HepG2 (cell line): ENCODE results near the gene LMAN2. TPM values are rescaled to one million over a fixed set of nuclear protein-coding genes. Genes with fewer than 3 reads are reported as not detected.

Source experiments
- ATF7 ChIP-seq, 2 experiments: fragments of 450-650 bp in 1 of 2; sonication (generic) in 1 of 2; formaldehyde crosslinking in 1 of 2; IDR thresholded peaks; 2 replicates each; pipeline versions ENCODE4 v1.4.0 to v1.6.1; 2016 to 2020; ENCODE audit warnings: antibody characterized with exemption in 1 of 2, mild to moderate bottlenecking in 1 of 2, missing genetic modification reagents in 1 of 2
- FOXC1 ChIP-seq: sonication (generic); formaldehyde crosslinking; IDR thresholded peaks from 2 replicates; pipeline ENCODE4 v1.8.0; 2022; ENCODE audit warnings: mild to moderate bottlenecking, missing genetic modification reagents, borderline replicate concordance
- GABPA ChIP-seq, 2 experiments: IDR thresholded peaks; 2 replicates each; pipeline ENCODE4 v1.6.1; 2011 to 2016; ENCODE audit warnings: low read depth in 2 of 2, low read length in 1 of 2, missing biosample characterization in 1 of 2, missing genetic modification characterization in 1 of 2
- HDAC1 ChIP-seq: sonication (generic); formaldehyde crosslinking; IDR thresholded peaks from 2 replicates; pipeline ENCODE4 v1.5.1; 2020; ENCODE audit warnings: mild to moderate bottlenecking, missing genetic modification reagents
- HMGXB4 ChIP-seq, 2 experiments: sonication (generic) in 1 of 2; formaldehyde crosslinking in 1 of 2; IDR thresholded peaks; 2 replicates each; pipeline versions ENCODE4 v1.4.0 to v1.6.1; 2018 to 2020; ENCODE audit warnings: missing genetic modification reagents in 2 of 2, borderline replicate concordance in 1 of 2, low read depth in 1 of 2, mild to moderate bottlenecking in 1 of 2, missing biosample characterization in 1 of 2
- SKI ChIP-seq: fragments of 450-650 bp; IDR thresholded peaks from one replicate; pipeline ENCODE4 v1.6.1; 2018; ENCODE audit warnings: mild to moderate bottlenecking; ENCODE audit not compliant: partially characterized antibody
- SP140L ChIP-seq: sonication (generic); formaldehyde crosslinking; IDR thresholded peaks from 2 replicates; pipeline ENCODE4 v1.4.0; 2020; ENCODE audit warnings: missing genetic modification reagents, borderline replicate concordance
- SRY ChIP-seq: sonication (generic); formaldehyde crosslinking; IDR thresholded peaks from 2 replicates; pipeline ENCODE4 v1.8.0; 2022; ENCODE audit warnings: mild to moderate bottlenecking, missing genetic modification reagents
- TBX2 ChIP-seq: sonication (generic); formaldehyde crosslinking; IDR thresholded peaks from 2 replicates; pipeline ENCODE4 v1.5.0; 2020; ENCODE audit warnings: missing genetic modification reagents, mild to moderate bottlenecking, borderline replicate concordance
- TBX3 ChIP-seq: fragments of 450-650 bp; IDR thresholded peaks from 2 replicates; pipeline ENCODE4 v1.6.1; 2017; ENCODE audit warnings: antibody characterized with exemption, mild to moderate bottlenecking, inconsistent platforms, borderline replicate concordance
- ZBTB7A ChIP-seq: sonication (generic); formaldehyde crosslinking; IDR thresholded peaks from 2 replicates; pipeline ENCODE4 v1.8.0; 2022; ENCODE audit warnings: mild to moderate bottlenecking, missing genetic modification reagents
- ZC3H13 ChIP-seq: sonication (generic); formaldehyde crosslinking; IDR thresholded peaks from 2 replicates; pipeline ENCODE4 v1.8.1; 2023; ENCODE audit warnings: mild to moderate bottlenecking, missing genetic modification reagents, moderate library complexity
- ZGPAT ChIP-seq: IDR thresholded peaks from 2 replicates; pipeline ENCODE4 v1.6.1; 2016; ENCODE audit warnings: mild to moderate bottlenecking
- ZNF333 ChIP-seq: sonication (generic); formaldehyde crosslinking; IDR thresholded peaks from 2 replicates; pipeline ENCODE4 v1.4.0; 2020; ENCODE audit warnings: mild to moderate bottlenecking, missing genetic modification reagents, borderline replicate concordance
- ZNF530 ChIP-seq: sonication (generic); formaldehyde crosslinking; IDR thresholded peaks from 2 replicates; pipeline ENCODE4 v1.5.0; 2020; ENCODE audit warnings: low read depth, mild to moderate bottlenecking, missing genetic modification reagents
- ZNF660 ChIP-seq: sonication (generic); formaldehyde crosslinking; IDR thresholded peaks from 2 replicates; pipeline ENCODE4 v1.5.1; 2020; ENCODE audit warnings: mild to moderate bottlenecking, low read depth, missing genetic modification reagents, borderline replicate concordance
- polyA plus RNA-seq, 8 experiments: library from polyadenylated mRNA; depleted of rRNA in 3 of 8; stranded (reverse) in 7 of 8; unstranded in 1 of 8; fragments of >200 nt; fragmentation: Illumina TruSeq in 4 of 8; extraction: Trizol in 4 of 8; gene quantifications; 2 replicates each; pipeline versions ENCODE4 v1.2.1 to v1.2.3, GENCODE V29; 2011 to 2016; ENCODE audit warnings: low read depth in 4 of 8, missing spikeins in 1 of 8, mixed read lengths in 1 of 8; ENCODE audit not compliant: insufficient read depth in 1 of 8
- total RNA-seq, 5 experiments: library from RNA; depleted of rRNA; stranded (reverse); fragments of >200 nt; fragmentation: Illumina TruSeq; extraction: Trizol; gene quantifications; 2 replicates each; pipeline ENCODE4 v1.2.3, GENCODE V29; 2016; ENCODE audit warnings: low read depth in 1 of 5
- TF ChIP-seq, protein P1 (sequence below): sonication (generic); formaldehyde crosslinking; IDR thresholded peaks from 2 replicates; pipeline ENCODE4 v1.5.0; 2020; ENCODE audit warnings: mild to moderate bottlenecking, missing genetic modification reagents
- TF ChIP-seq, protein P2 (sequence below): sonication (generic); formaldehyde crosslinking; IDR thresholded peaks from 2 replicates; pipeline ENCODE4 v1.4.0; 2020; ENCODE audit warnings: mild to moderate bottlenecking, missing genetic modification reagents
- TF ChIP-seq, protein P3 (sequence below): sonication (generic); formaldehyde crosslinking; IDR thresholded peaks from 2 replicates; pipeline ENCODE4 v1.5.0; 2020; ENCODE audit warnings: mild to moderate bottlenecking, missing genetic modification reagents

LMAN2 gene
- total and polyA plus RNA-seq, 2 of the 13 experiments (the other 11 are each of a cell fraction or from before 2014, with no cell fraction given): 191 to 197 TPM

GRCh38 chr5:177362610-177363507 is 11.4 kb upstream of the LMAN2 start (continued):
- TF ChIP-seq, protein P1, sequence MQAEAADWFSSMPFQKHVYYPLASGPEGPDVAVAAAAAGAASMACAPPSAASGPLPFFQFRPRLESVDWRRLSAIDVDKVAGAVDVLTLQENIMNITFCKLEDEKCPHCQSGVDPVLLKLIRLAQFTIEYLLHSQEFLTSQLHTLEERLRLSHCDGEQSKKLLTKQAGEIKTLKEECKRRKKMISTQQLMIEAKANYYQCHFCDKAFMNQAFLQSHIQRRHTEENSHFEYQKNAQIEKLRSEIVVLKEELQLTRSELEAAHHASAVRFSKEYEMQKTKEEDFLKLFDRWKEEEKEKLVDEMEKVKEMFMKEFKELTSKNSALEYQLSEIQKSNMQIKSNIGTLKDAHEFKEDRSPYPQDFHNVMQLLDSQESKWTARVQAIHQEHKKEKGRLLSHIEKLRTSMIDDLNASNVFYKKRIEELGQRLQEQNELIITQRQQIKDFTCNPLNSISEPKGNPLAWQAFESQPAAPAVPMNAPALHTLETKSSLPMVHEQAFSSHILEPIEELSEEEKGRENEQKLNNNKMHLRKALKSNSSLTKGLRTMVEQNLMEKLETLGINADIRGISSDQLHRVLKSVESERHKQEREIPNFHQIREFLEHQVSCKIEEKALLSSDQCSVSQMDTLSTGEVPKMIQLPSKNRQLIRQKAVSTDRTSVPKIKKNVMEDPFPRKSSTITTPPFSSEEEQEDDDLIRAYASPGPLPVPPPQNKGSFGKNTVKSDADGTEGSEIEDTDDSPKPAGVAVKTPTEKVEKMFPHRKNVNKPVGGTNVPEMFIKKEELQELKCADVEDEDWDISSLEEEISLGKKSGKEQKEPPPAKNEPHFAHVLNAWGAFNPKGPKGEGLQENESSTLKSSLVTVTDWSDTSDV (CRISPR knock-in tag): no peak
- TF ChIP-seq TBX2 (CRISPR knock-in tag) (no peak), ZGPAT (no peak), ZBTB7A (no peak), FOXC1 (CRISPR knock-in tag) (no peak), SRY (CRISPR knock-in tag) (no peak), HDAC1 (peak; percentile 38; the same call in 1 of the 2 replicates), SP140L (CRISPR knock-in tag) (no peak), ZNF530 (no peak), TBX3 (no peak), SKI (no peak), ATF7 (IDR thresholded peaks at IDR 0.05) (no peak), ATF7 (CRISPR knock-in tag; IDR thresholded peaks at IDR 0.05) (no peak), ZC3H13 (CRISPR knock-in tag) (no peak), ZNF660 (CRISPR knock-in tag) (no peak), ZNF333 (CRISPR knock-in tag) (no peak), GABPA (IDR thresholded peaks at IDR 0.05; ENCODE audit: low read depth, low read length) (no peak), GABPA (CRISPR knock-in tag; IDR thresholded peaks at IDR 0.05; ENCODE audit: low read depth) (no peak), HMGXB4 (CRISPR knock-in tag; IDR thresholded peaks at IDR 0.05; ENCODE audit: borderline replicate concordance in 1 of 2, low read depth in 1 of 2) (0 out of 4 replicates have a peak, but pooled peaks have one; percentile 21 to 40)
- TF ChIP-seq, protein P2, sequence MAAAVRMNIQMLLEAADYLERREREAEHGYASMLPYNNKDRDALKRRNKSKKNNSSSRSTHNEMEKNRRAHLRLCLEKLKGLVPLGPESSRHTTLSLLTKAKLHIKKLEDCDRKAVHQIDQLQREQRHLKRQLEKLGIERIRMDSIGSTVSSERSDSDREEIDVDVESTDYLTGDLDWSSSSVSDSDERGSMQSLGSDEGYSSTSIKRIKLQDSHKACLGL (CRISPR knock-in tag): no peak
- TF ChIP-seq, protein P3, sequence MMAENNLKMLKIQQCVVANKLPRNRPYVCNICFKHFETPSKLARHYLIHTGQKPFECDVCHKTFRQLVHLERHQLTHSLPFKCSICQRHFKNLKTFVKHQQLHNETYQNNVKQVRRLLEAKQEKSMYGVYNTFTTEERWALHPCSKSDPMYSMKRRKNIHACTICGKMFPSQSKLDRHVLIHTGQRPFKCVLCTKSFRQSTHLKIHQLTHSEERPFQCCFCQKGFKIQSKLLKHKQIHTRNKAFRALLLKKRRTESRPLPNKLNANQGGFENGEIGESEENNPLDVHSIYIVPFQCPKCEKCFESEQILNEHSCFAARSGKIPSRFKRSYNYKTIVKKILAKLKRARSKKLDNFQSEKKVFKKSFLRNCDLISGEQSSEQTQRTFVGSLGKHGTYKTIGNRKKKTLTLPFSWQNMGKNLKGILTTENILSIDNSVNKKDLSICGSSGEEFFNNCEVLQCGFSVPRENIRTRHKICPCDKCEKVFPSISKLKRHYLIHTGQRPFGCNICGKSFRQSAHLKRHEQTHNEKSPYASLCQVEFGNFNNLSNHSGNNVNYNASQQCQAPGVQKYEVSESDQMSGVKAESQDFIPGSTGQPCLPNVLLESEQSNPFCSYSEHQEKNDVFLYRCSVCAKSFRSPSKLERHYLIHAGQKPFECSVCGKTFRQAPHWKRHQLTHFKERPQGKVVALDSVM: no peak
